ENCODE data around the gene TKT.

DNA sequence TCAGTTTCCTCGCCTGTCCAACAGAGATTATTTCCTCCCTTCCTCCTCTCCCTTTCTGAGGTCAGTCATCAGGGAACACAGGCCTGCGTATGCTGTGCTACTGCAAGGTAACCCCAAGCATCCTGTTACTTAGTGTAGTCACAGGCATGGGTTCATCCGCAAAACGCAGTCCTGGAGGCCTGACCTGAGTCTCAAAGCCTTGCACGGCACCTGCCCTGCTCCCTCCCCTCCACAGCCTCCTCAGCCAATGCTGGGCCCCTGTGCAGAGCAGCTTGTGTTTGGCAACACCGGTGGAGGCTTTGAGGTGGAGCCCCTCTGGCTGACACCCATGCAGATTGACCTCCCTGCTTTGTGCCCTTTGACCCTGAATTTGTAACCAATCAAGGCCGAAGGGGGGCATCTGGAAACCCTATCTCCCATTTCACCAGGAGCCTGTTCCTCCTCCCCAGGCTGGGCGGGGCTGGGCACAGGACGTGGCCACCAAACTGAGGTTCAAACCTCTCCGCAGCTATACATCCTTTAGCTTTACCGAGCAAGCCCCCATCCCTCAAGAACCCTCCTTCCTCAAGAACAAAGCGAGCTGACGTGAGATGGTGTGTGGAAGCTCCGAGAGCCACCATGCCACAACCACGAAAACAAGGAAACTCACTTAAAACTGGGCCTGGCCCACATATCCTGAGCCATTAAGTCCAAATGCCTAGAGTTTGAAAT lies 21.5 kb downstream of the TKT start:
- TF ChIP-seq CTCF (IDR thresholded peaks at IDR 0.05) (no peak), POLR2A (IDR thresholded peaks at IDR 0.05) (no peak)

Measured in right lobe of liver (tissue), 4 donors.